Astrocyte of the spinal cord (primary cell): ENCODE measurements around the gene RAPSN.
A peak's percentile ranks its signal among the peaks of the same experiment; 100 is the strongest.

Experiments used
- DNase-seq: peaks from one replicate; pipeline ENCODE4 v3.0.0; 2011; ENCODE audit warnings: low read depth, low spot score
- H3K4me3 ChIP-seq: 2 replicates; pipeline ENCODE4 v1.5.1; 2011; ENCODE audit warnings: low read depth, mild to moderate bottlenecking, low read length, moderate library complexity
- in situ Hi-C: cut with HindIII; loops from 2 replicates; pipeline ENCODE4 v1.10.0; 2017; ENCODE audit warnings: low sequenced_read_pairs
- TF ChIP-seq, protein P1 (sequence below): IDR thresholded peaks from 2 replicates; pipeline ENCODE4 v1.5.1; 2012; ENCODE audit warnings: low read depth, mild to moderate bottlenecking, low read length, inconsistent platforms

Gene RAPSN

DNA sequence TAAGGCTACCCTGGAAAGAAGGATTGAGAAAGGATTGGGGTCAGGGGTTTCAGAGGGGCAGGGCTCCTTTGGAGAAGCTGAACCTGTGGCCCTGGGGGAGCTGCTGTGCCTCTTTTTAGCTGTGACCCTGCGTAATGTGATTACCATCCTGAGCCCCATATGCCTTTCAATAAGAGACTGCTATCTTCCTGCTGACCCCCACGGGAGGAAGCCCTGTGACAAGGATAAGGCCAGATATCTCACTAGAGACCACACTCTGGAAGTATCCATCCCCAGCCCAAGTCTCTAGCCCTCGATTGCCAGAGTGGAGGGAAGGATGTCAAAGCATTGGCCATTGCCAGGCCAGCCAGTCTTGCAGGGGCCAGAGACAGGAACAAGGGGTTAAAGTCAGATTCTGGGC, 45.4 kb downstream of the RAPSN start:
- TF ChIP-seq, protein P1, sequence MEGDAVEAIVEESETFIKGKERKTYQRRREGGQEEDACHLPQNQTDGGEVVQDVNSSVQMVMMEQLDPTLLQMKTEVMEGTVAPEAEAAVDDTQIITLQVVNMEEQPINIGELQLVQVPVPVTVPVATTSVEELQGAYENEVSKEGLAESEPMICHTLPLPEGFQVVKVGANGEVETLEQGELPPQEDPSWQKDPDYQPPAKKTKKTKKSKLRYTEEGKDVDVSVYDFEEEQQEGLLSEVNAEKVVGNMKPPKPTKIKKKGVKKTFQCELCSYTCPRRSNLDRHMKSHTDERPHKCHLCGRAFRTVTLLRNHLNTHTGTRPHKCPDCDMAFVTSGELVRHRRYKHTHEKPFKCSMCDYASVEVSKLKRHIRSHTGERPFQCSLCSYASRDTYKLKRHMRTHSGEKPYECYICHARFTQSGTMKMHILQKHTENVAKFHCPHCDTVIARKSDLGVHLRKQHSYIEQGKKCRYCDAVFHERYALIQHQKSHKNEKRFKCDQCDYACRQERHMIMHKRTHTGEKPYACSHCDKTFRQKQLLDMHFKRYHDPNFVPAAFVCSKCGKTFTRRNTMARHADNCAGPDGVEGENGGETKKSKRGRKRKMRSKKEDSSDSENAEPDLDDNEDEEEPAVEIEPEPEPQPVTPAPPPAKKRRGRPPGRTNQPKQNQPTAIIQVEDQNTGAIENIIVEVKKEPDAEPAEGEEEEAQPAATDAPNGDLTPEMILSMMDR = no peak
- in situ Hi-C loops = no loop called here
- no peak overlapping the region for H3K4me3 ChIP-seq
- no peak for DNase-seq

DNA sequence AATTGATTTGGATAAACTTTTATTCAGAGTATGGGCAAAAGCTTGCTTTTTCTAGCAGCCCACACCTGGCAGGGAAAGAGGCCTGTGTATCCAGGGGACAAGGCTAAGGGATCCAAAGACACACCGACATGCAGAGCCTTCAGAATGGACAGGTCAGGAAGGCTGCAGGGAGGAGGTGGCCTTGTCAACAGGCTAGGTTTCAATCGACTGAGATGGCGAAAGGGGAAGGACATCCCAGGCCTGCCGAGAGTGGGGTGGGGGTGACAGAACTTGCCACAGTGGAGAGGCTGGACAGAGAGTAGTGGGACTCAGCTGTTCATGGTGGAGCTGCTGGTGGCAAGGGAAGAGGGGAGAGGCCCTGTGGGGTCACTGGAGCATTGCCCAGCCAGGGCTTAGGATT, 45.8 kb downstream of the RAPSN start:
- TF ChIP-seq, protein P1 = no peak
- no peak for DNase-seq
- H3K4me3 ChIP-seq = no peak overlapping the region
- in situ Hi-C loops = no loop called here

DNA sequence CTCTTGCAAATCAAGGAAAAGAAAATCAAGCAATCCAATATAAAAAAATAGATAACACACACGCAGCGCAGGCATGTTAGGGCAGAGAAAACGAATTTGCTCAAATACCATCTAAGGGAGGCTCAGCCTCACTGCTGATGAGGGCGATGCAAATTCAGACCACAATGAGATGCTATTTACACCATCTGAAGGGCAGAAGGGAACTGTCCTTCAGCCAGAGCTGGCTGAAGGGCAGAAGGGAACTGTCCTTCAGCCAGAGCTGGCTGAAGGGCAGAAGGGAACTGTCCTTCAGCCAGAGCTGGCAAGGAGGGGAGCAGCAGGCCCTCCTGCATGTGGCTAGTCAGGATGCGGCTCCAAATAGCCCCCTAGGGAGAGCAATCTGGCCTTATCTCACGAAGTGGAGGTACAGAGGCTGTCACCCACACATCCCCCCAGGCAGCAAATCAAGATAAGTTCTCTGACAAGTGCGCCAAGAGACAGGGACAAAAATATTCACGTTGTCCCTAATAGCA, 48.1 kb downstream of the RAPSN start:
- TF ChIP-seq, protein P1 = no peak
- no peak overlapping the region for H3K4me3 ChIP-seq
- DNase-seq = no peak
- in situ Hi-C loops = no loop called here

DNA sequence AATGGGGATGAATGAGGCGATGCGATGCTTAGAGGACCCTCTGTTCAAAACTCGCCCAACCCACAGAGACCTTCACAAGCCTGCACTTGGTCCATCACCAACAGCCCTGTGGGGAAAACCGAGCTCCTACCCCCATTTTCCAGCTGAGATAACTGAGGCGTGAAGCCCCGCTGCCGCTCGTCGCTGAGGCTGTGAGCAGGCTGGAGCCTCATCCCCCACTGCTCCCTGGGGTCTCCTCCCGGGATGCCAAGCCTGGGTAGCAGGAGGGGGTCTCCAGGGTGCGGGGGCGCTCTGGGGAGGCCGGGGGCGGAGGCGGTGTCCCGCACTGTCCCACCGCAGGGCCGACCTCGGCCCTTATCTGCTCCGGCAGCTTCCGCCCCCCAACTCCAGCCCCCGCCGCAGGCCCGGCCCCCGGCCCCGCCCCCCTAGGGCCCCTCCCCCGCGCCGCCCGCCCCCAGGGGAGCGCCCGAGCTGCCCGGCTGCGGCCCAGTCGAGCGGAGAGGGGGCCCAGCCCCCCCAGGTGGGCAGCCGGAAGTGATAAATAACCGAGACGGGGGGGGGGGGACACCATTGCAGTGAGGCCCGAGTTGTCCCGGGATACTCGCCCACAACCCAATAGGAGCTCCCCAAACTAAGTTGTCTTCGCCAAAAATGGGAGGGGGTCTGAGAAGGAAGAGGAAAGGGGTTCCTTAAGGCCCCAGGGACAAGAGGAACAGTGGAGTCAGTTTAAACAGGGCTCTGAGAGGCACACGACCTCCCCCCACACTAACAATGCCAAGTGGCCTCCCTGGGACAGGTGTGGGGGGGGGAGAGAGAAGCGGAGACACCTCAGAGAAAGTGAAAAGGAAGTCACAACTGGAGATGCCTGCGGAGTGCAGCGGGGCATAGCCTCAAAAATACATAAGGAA, 48.8 kb downstream of the RAPSN start:
- no peak for DNase-seq
- TF ChIP-seq, protein P1 = no peak
- in situ Hi-C loops = no loop called here
- peak overlapping the region; percentile 49 for H3K4me3 ChIP-seq

DNA sequence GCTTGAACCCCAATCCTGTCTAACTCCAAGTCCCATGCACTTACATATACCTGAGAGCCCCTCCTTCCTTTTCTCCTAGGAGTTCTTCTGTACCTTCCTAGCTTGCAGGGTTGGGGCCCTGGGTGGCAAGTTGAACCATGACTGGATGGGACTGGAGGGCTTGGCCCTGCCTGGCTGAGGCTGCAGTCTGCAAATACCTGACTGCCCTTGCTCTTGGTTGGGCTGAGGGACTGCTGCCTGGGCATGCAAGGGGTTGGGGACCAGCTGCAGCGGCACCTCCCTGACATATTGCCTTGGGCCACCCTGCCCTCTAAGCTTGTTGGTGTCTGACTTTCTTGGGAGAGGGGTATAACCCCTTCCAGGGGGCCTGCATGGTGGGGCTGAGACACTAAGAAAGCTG, 50.4 kb downstream of the RAPSN start:
- in situ Hi-C loops = no loop called here
- no peak overlapping the region for H3K4me3 ChIP-seq
- TF ChIP-seq, protein P1 = no peak
- no peak for DNase-seq

DNA sequence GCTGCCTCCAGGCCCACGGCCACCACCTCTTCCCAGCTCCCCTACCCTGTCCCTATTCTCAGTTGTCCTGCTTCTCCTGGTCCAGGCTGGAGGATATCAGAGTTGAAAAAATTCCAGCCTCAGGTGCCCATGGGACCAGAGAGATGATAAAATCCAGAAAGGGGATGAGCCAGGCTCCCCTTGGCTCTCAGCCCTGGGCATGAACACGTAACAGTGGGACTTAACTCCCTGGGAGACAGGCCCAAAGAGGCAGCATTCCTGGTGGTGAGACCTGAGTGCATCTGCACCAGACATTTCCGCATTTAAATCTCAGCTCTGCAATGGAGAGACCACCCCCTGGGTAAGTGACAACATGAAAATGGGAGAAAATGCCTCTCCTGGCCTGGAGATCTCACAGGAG, 50.9 kb downstream of the RAPSN start:
- in situ Hi-C loops = no loop called here
- TF ChIP-seq, protein P1 = no peak
- no peak overlapping the region for H3K4me3 ChIP-seq
- DNase-seq = no peak
